Astrocyte (in vitro differentiated cells and primary cell): ENCODE results near the gene KCNMA1. TPM values are rescaled to one million over a fixed set of nuclear protein-coding genes. Genes with fewer than 3 reads are reported as not detected.

ENCODE experiments used
- DNase-seq: peaks from one replicate; pipeline ENCODE4 v3.0.0-alpha.2; 2010; ENCODE audit warnings: low read depth
- FAIRE-seq: peaks from 2 replicates; lab custom pipeline; 2011; peaks lifted over from hg19 to GRCh38; lab: Jason Lieb, UNC
- H2AFZ ChIP-seq: 2 replicates; pipeline ENCODE4 v1.6.0; 2012; ENCODE audit warnings: low read depth, low read length, inconsistent platforms
- H3K27ac ChIP-seq: 2 replicates; pipeline ENCODE4 v1.5.1; 2011; ENCODE audit warnings: low read depth, low read length, inconsistent platforms
- H3K27me3 ChIP-seq: 2 replicates; pipeline ENCODE4 v1.6.0; 2011; ENCODE audit warnings: low read length, inconsistent platforms; ENCODE audit not compliant: insufficient read depth
- H3K36me3 ChIP-seq: 2 replicates; pipeline ENCODE4 v1.5.1; 2011; ENCODE audit warnings: low read length, inconsistent platforms; ENCODE audit not compliant: insufficient read depth
- H3K4me1 ChIP-seq: 2 replicates; pipeline ENCODE4 v1.5.1; 2011; ENCODE audit warnings: low read length, inconsistent platforms; ENCODE audit not compliant: insufficient read depth
- H3K4me2 ChIP-seq: 2 replicates; pipeline ENCODE4 v1.6.0; 2012; ENCODE audit warnings: low read length, inconsistent platforms
- H3K4me3 ChIP-seq: 2 replicates; pipeline ENCODE4 v1.5.1; 2011; ENCODE audit warnings: low read depth, mild to moderate bottlenecking, low read length, inconsistent platforms; ENCODE audit not compliant: insufficient read depth
- H3K79me2 ChIP-seq: 2 replicates; pipeline ENCODE4 v1.6.0; 2012; ENCODE audit warnings: mild to moderate bottlenecking, low read length, inconsistent platforms; ENCODE audit not compliant: insufficient read depth
- H3K9ac ChIP-seq: 2 replicates; pipeline ENCODE4 v1.6.0; 2012; ENCODE audit warnings: mild to moderate bottlenecking, low read length, inconsistent platforms
- H3K9me3 ChIP-seq: 2 replicates; pipeline ENCODE4 v1.5.1; 2012; ENCODE audit warnings: low read depth, mild to moderate bottlenecking, low read length, inconsistent platforms; ENCODE audit not compliant: insufficient read depth
- H4K20me1 ChIP-seq: 2 replicates; pipeline ENCODE4 v1.6.0; 2012; ENCODE audit warnings: low read length, inconsistent platforms; ENCODE audit not compliant: insufficient read depth
- H3K27ac Mint-ChIP-seq: one replicate; pipeline ENCODE4 v1.8.0; 2021; ENCODE audit warnings: mild to moderate bottlenecking, mixed read lengths; ENCODE audit not compliant: unreplicated experiment
- H3K27me3 Mint-ChIP-seq: one replicate; pipeline ENCODE4 v1.8.0; 2021; ENCODE audit warnings: low read depth, mixed read lengths; ENCODE audit not compliant: unreplicated experiment
- H3K36me3 Mint-ChIP-seq: one replicate; pipeline ENCODE4 v1.8.0; 2021; ENCODE audit warnings: low read depth, mixed read lengths; ENCODE audit not compliant: unreplicated experiment
- H3K4me1 Mint-ChIP-seq: one replicate; pipeline ENCODE4 v1.8.0; 2021; ENCODE audit warnings: low read depth, mixed read lengths; ENCODE audit not compliant: unreplicated experiment
- H3K4me3 Mint-ChIP-seq: one replicate; pipeline ENCODE4 v1.8.0; 2021; ENCODE audit warnings: mild to moderate bottlenecking, moderate library complexity, mixed read lengths; ENCODE audit not compliant: unreplicated experiment
- H3K9me3 Mint-ChIP-seq: one replicate; pipeline ENCODE4 v1.8.0; 2021; ENCODE audit warnings: mild to moderate bottlenecking, mixed read lengths; ENCODE audit not compliant: unreplicated experiment
- CTCF ChIP-seq: IDR thresholded peaks from 2 replicates; pipeline ENCODE4 v1.5.1; 2011; ENCODE audit warnings: low read depth, mild to moderate bottlenecking, inconsistent platforms, low read length, moderate library complexity; ENCODE audit not compliant: insufficient read depth
- EZH2 ChIP-seq: IDR thresholded peaks from 2 replicates; pipeline ENCODE4 v1.6.1; 2012; ENCODE audit warnings: mild to moderate bottlenecking, low read length, inconsistent platforms; ENCODE audit not compliant: insufficient read depth
- total RNA-seq: library from RNA; stranded (reverse); gene quantifications from 2 replicates; pipeline ENCODE4 v1.2.1, GENCODE V29; 2021

Gene KCNMA1
- total RNA-seq, 1 donor from 2014 or later: 45.8 TPM

- Histone ChIP-seq H3K27me3 (no peaks in the 10 kb centered on the region), H3K9me3 (no peaks in the 10 kb centered on the region), H3K4me3 (no peak overlapping the region), H3K4me2 (peak overlapping the region; percentile 55), H3K27ac (peak overlapping the region; percentile 25), H2AFZ (peak overlapping the region; percentile 20), H3K36me3 (no peaks in the 10 kb centered on the region), H4K20me1 (no peaks in the 10 kb centered on the region), H3K79me2 (no peaks in the 10 kb centered on the region), H3K9ac (no peak overlapping the region), H3K4me1 (peaks cover 19% of the 10 kb centered on the region)
- Mint-ChIP-seq H3K27me3 (no peaks in the 10 kb centered on the region), H3K9me3 (no peaks in the 10 kb centered on the region), H3K4me3 (no peak overlapping the region), H3K4me1 (peaks cover 54% of the 10 kb centered on the region), H3K27ac (peak overlapping the region; percentile 28), H3K36me3 (no peaks in the 10 kb centered on the region)
- peak; percentile 77 for DNase-seq
- TF ChIP-seq CTCF: no peak
- TF ChIP-seq EZH2: no peak
- no peak for FAIRE-seq
Measured at GRCh38 chr10:77247031-77247990, 390.3 kb downstream of the KCNMA1 start.

- DNase-seq (peak; percentile 70), FAIRE-seq (no peak)
- no peaks in the 10 kb centered on the region for H3K27me3 Mint-ChIP-seq
- H3K79me2 ChIP-seq: no peaks in the 10 kb centered on the region
- peaks cover 21% of the 10 kb centered on the region for H3K4me1 ChIP-seq
- no peak overlapping the region for H3K27ac Mint-ChIP-seq
- H3K9me3 ChIP-seq: no peaks in the 10 kb centered on the region
- H3K9ac ChIP-seq: no peak overlapping the region
- no peaks in the 10 kb centered on the region for H3K9me3 Mint-ChIP-seq
- H4K20me1 ChIP-seq: no peaks in the 10 kb centered on the region
- no peak overlapping the region for H3K4me3 ChIP-seq
- no peaks in the 10 kb centered on the region for H3K36me3 Mint-ChIP-seq
- H3K4me1 Mint-ChIP-seq: peaks cover 50% of the 10 kb centered on the region
- no peaks in the 10 kb centered on the region for H3K36me3 ChIP-seq
- no peak overlapping the region for H3K4me2 ChIP-seq
- TF ChIP-seq CTCF: no peak
- no peak for TF ChIP-seq EZH2
- no peaks in the 10 kb centered on the region for H3K27me3 ChIP-seq
- H3K4me3 Mint-ChIP-seq: no peak overlapping the region
- H2AFZ ChIP-seq: no peak overlapping the region
- H3K27ac ChIP-seq: no peak overlapping the region
Measured at GRCh38 chr10:77245953-77246352, 391.7 kb downstream of the KCNMA1 start.

- Mint-ChIP-seq H3K27me3 (no peaks in the 10 kb centered on the region), H3K27ac (no peak overlapping the region), H3K4me1 (peaks cover 56% of the 10 kb centered on the region), H3K9me3 (no peaks in the 10 kb centered on the region), H3K4me3 (no peak overlapping the region), H3K36me3 (no peaks in the 10 kb centered on the region)
- no peak overlapping the region for H3K27ac ChIP-seq
- H3K27me3 ChIP-seq: no peaks in the 10 kb centered on the region
- TF ChIP-seq CTCF: no peak
- no peak for TF ChIP-seq EZH2
- no peak overlapping the region for H3K9ac ChIP-seq
- no peak overlapping the region for H2AFZ ChIP-seq
- H3K4me3 ChIP-seq: no peak overlapping the region
- FAIRE-seq: no peak
- H4K20me1 ChIP-seq: no peaks in the 10 kb centered on the region
- H3K36me3 ChIP-seq: no peaks in the 10 kb centered on the region
- peaks cover 21% of the 10 kb centered on the region for H3K4me1 ChIP-seq
- no peak overlapping the region for H3K4me2 ChIP-seq
- H3K79me2 ChIP-seq: no peaks in the 10 kb centered on the region
- no peaks in the 10 kb centered on the region for H3K9me3 ChIP-seq
- DNase-seq: no peak
Measured at GRCh38 chr10:77244746-77245145, 392.9 kb downstream of the KCNMA1 start.
